Osteocyte (in vitro differentiated cells): Measurements from ENCODE around the gene EFNA5. TPM values are rescaled to one million over a fixed set of nuclear protein-coding genes. Genes with fewer than 3 reads are reported as not detected.

Source experiments
- DNase-seq: peaks from one replicate; pipeline ENCODE4 v3.0.0; 2021; ENCODE audit warnings: mixed read lengths; ENCODE audit not compliant: unreplicated experiment; ENCODE audit errors: extremely low spot score
- H3K27ac Mint-ChIP-seq: one replicate; pipeline ENCODE4 v1.8.0; 2021; ENCODE audit warnings: mild to moderate bottlenecking, mixed read lengths; ENCODE audit not compliant: unreplicated experiment
- H3K27me3 Mint-ChIP-seq: one replicate; pipeline ENCODE4 v1.8.0; 2021; ENCODE audit warnings: mixed read lengths; ENCODE audit not compliant: unreplicated experiment
- H3K36me3 Mint-ChIP-seq: one replicate; pipeline ENCODE4 v1.8.0; 2021; ENCODE audit warnings: mixed read lengths; ENCODE audit not compliant: unreplicated experiment
- H3K4me1 Mint-ChIP-seq: one replicate; pipeline ENCODE4 v1.8.0; 2021; ENCODE audit warnings: mixed read lengths; ENCODE audit not compliant: unreplicated experiment
- H3K4me3 Mint-ChIP-seq: one replicate; pipeline ENCODE4 v1.8.0; 2021; ENCODE audit warnings: mild to moderate bottlenecking, moderate library complexity, mixed read lengths; ENCODE audit not compliant: unreplicated experiment
- H3K9me3 Mint-ChIP-seq: one replicate; pipeline ENCODE4 v1.8.0; 2021; ENCODE audit warnings: mixed read lengths; ENCODE audit not compliant: unreplicated experiment
- CTCF ChIP-seq: fragments of 200-600 bp; sonication (generic); IDR thresholded peaks from 2 replicates; pipeline ENCODE4 v1.5.0; 2021; ENCODE audit warnings: antibody characterized with exemption, mild to moderate bottlenecking, moderate library complexity
- total RNA-seq: library from RNA; stranded (reverse); gene quantifications from 2 replicates; pipeline ENCODE4 v1.2.1, GENCODE V29; 2021

Gene EFNA5
- total RNA-seq, 1 donor from 2014 or later = 34.2 TPM

GRCh38 chr5:107414802-107415201, 255.9 kb downstream of the EFNA5 start:
- no peak overlapping the region for H3K27ac Mint-ChIP-seq
- H3K4me1 Mint-ChIP-seq = peaks cover 8% of the 10 kb centered on the region
- DNase-seq = no peak
- no peak for TF ChIP-seq CTCF
- H3K9me3 Mint-ChIP-seq = peaks cover 6% of the 10 kb centered on the region
- no peaks in the 10 kb centered on the region for H3K27me3 Mint-ChIP-seq
- H3K4me3 Mint-ChIP-seq = no peak overlapping the region
- peaks cover 2% of the 10 kb centered on the region for H3K36me3 Mint-ChIP-seq

GRCh38 chr5:107413754-107414153, 257.0 kb downstream of the EFNA5 start:
- peaks cover 2% of the 10 kb centered on the region for H3K36me3 Mint-ChIP-seq
- H3K4me3 Mint-ChIP-seq = no peak overlapping the region
- TF ChIP-seq CTCF = no peak
- no peak overlapping the region for H3K27ac Mint-ChIP-seq
- H3K4me1 Mint-ChIP-seq = peaks cover 8% of the 10 kb centered on the region
- H3K27me3 Mint-ChIP-seq = no peaks in the 10 kb centered on the region
- no peak for DNase-seq
- H3K9me3 Mint-ChIP-seq = peaks cover 6% of the 10 kb centered on the region

- Mint-ChIP-seq H3K36me3 (peaks cover 2% of the 10 kb centered on the region), H3K4me1 (peaks cover 11% of the 10 kb centered on the region), H3K9me3 (peaks cover 3% of the 10 kb centered on the region), H3K4me3 (no peak overlapping the region), H3K27ac (no peak overlapping the region), H3K27me3 (no peaks in the 10 kb centered on the region)
- no peak for DNase-seq
- TF ChIP-seq CTCF = no peak
Observed at GRCh38 chr5:107408564-107408963, 262.2 kb downstream of the EFNA5 start.

- H3K27me3 Mint-ChIP-seq = no peaks in the 10 kb centered on the region
- H3K27ac Mint-ChIP-seq = no peak overlapping the region
- peaks cover 3% of the 10 kb centered on the region for H3K9me3 Mint-ChIP-seq
- peaks cover 18% of the 10 kb centered on the region for H3K4me1 Mint-ChIP-seq
- no peak for DNase-seq
- peaks cover 2% of the 10 kb centered on the region for H3K36me3 Mint-ChIP-seq
- no peak for TF ChIP-seq CTCF
- H3K4me3 Mint-ChIP-seq = no peak overlapping the region
Observed at GRCh38 chr5:107407713-107408298, 262.9 kb downstream of the EFNA5 start.

GRCh38 chr5:107404595-107405374, 266.0 kb downstream of the EFNA5 start:
- no peaks in the 10 kb centered on the region for H3K36me3 Mint-ChIP-seq
- H3K27me3 Mint-ChIP-seq = peaks cover 2% of the 10 kb centered on the region
- H3K4me1 Mint-ChIP-seq = peaks cover 35% of the 10 kb centered on the region
- no peak overlapping the region for H3K27ac Mint-ChIP-seq
- no peak overlapping the region for H3K4me3 Mint-ChIP-seq
- TF ChIP-seq CTCF = no peak
- no peaks in the 10 kb centered on the region for H3K9me3 Mint-ChIP-seq
- no peak for DNase-seq
